Caco-2 (cell line): ENCODE results near the gene GALK1. TPM values are rescaled to one million over a fixed set of nuclear protein-coding genes. Genes with fewer than 3 reads are reported as not detected.

Experiments used
- BruUV-seq: library from RNA; stranded (reverse); fragments of 400-500 nt; replicated peaks from 2 replicates; lab custom pipeline; 2021; lab: Mats Ljungman, UMichigan
- CTCF ChIA-PET: fragments of 300-600 bp; sonication (Branson Sonifier 250); formaldehyde crosslinking; loops from one replicate; lab custom pipeline; 2022; ENCODE audit warnings: antibody characterized with exemption; lab: Charles Lee
- POLR2A ChIA-PET: fragments of 300-600 bp; sonication (Branson Sonifier 250); formaldehyde crosslinking; loops from one replicate; lab custom pipeline; 2022; ENCODE audit warnings: antibody characterized with exemption; lab: Charles Lee
- DNase-seq, 2 experiments: peaks; one replicate each; pipeline versions ENCODE4 v3.0.0 to v3.0.0-alpha.2; 2020 to 2022
- H3K27me3 ChIP-seq: replicated peaks from 2 replicates; pipeline ENCODE4 v1.6.0; 2011; ENCODE audit warnings: low read length; ENCODE audit not compliant: control insufficient read depth, insufficient read depth
- H3K36me3 ChIP-seq: 2 replicates; pipeline ENCODE4 v1.5.1; 2011; ENCODE audit warnings: low read length; ENCODE audit not compliant: control insufficient read depth, insufficient read depth
- H3K4me1 ChIP-seq: fragments of 250-450 bp; sonication (Bioruptor Pico); 2 replicates; pipeline ENCODE4 v1.5.1; 2020; ENCODE audit warnings: mild to moderate bottlenecking
- H3K4me3 ChIP-seq: 2 replicates; pipeline ENCODE4 v1.5.1; 2011; ENCODE audit warnings: low read depth, mild to moderate bottlenecking, control low read depth, low read length
- H3K9me3 ChIP-seq: fragments of 250-450 bp; sonication (Bioruptor Pico); 2 replicates; pipeline ENCODE4 v1.5.1; 2020; ENCODE audit warnings: mild to moderate bottlenecking, moderate library complexity
- H3K27ac Mint-ChIP-seq: one replicate; pipeline ENCODE4 v1.8.0; 2022; ENCODE audit warnings: mixed read lengths; ENCODE audit not compliant: unreplicated experiment
- H3K27me3 Mint-ChIP-seq: one replicate; pipeline ENCODE4 v1.8.0; 2022; ENCODE audit warnings: mixed read lengths; ENCODE audit not compliant: insufficient read depth, unreplicated experiment
- H3K36me3 Mint-ChIP-seq: one replicate; pipeline ENCODE4 v1.8.0; 2022; ENCODE audit warnings: mild to moderate bottlenecking, mixed read lengths; ENCODE audit not compliant: insufficient read depth, unreplicated experiment
- H3K4me1 Mint-ChIP-seq: one replicate; pipeline ENCODE4 v1.8.0; 2022; ENCODE audit warnings: low read depth, mixed read lengths; ENCODE audit not compliant: unreplicated experiment
- H3K4me3 Mint-ChIP-seq: one replicate; pipeline ENCODE4 v1.8.0; 2022; ENCODE audit warnings: mild to moderate bottlenecking, moderate library complexity, mixed read lengths; ENCODE audit not compliant: unreplicated experiment
- H3K9me3 Mint-ChIP-seq: one replicate; pipeline ENCODE4 v1.8.0; 2022; ENCODE audit warnings: mixed read lengths; ENCODE audit not compliant: unreplicated experiment
- CTCF ChIP-seq, 2 experiments: fragments of 200-600 bp in 1 of 2; IDR thresholded peaks; 1 replicate in 1 of 2; 2 replicates in 1 of 2; pipeline versions ENCODE4 v1.5.1 to v1.8.0; 2011 to 2022; ENCODE audit warnings: antibody characterized with exemption in 1 of 2, control low read depth in 1 of 2, inconsistent platforms in 1 of 2, low read depth in 1 of 2, low read length in 1 of 2, mild to moderate bottlenecking in 1 of 2, moderate library complexity in 1 of 2; ENCODE audit not compliant: insufficient read depth in 1 of 2, severe bottlenecking in 1 of 2, unreplicated experiment in 1 of 2
- intact Hi-C: fragments of 100-400 bp; cut with micrococcal nuclease; formaldehyde crosslinking; loops from one replicate; pipeline ENCODE4 v1.10.0; 2022; ENCODE audit not compliant: unreplicated experiment
- total RNA-seq: library from RNA; stranded (reverse); gene quantifications from 2 replicates; pipeline ENCODE4 v1.2.3, GENCODE V29; 2022

GALK1 gene
- total RNA-seq, 1 experiment from 2014 or later, result 41.1 TPM

- no peaks in the 10 kb centered on the region for H3K9me3 Mint-ChIP-seq
- H3K4me3 Mint-ChIP-seq, result peak overlapping the region; percentile 34
- ChIA-PET CTCF (interaction anchor here (1.4 kb wide), 1 partner anchor 10 kb away, joined by 7 read pairs; no protein-coding TSS in a partner anchor), POLR2A (no interaction called here)
- TF ChIP-seq CTCF (IDR thresholded peaks at IDR 0.05; ENCODE audit: insufficient read depth in 1 of 2, low read depth in 1 of 2, low read length in 1 of 2, severe bottlenecking in 1 of 2, unreplicated experiment in 1 of 2), result no peak
- Histone ChIP-seq H3K4me3 (no peak overlapping the region), H3K36me3 (no peaks in the 10 kb centered on the region; the same call in 1 of the 2 replicates), H3K4me1 (peaks cover 11% of the 10 kb centered on the region), H3K27me3 (no peaks in the 10 kb centered on the region), H3K9me3 (no peaks in the 10 kb centered on the region)
- no peak for DNase-seq
- H3K27ac Mint-ChIP-seq, result peak overlapping the region; percentile 74
- peaks cover 21% of the 10 kb centered on the region for H3K4me1 Mint-ChIP-seq
- H3K27me3 Mint-ChIP-seq, result no peaks in the 10 kb centered on the region
- H3K36me3 Mint-ChIP-seq, result peaks cover 73% of the 10 kb centered on the region
- intact Hi-C loops, result no loop called here
- no TSS peak for BruUV-seq
These were observed 8.3 kb upstream of the GALK1 start for GRCh38 chr17:75773121-75773807.

GRCh38 chr17:75771334-75772281 lies 6.6 kb upstream of the GALK1 start:
- Mint-ChIP-seq H3K9me3 (no peaks in the 10 kb centered on the region), H3K36me3 (peaks cover 56% of the 10 kb centered on the region), H3K4me3 (peak overlapping the region; percentile 44), H3K27me3 (no peaks in the 10 kb centered on the region), H3K27ac (peak overlapping the region; percentile 76), H3K4me1 (peaks cover 10% of the 10 kb centered on the region)
- no TSS peak for BruUV-seq
- Histone ChIP-seq H3K9me3 (no peaks in the 10 kb centered on the region), H3K27me3 (no peaks in the 10 kb centered on the region), H3K4me3 (no peak overlapping the region), H3K4me1 (peaks cover 11% of the 10 kb centered on the region), H3K36me3 (no peaks in the 10 kb centered on the region)
- ChIA-PET CTCF (interaction anchor here (0.6 kb wide), 2 partner anchors 21 to 84 kb away, joined by 4 to 5 read pairs; no protein-coding TSS in a partner anchor), POLR2A (interaction anchor here (2.6 kb wide), 1 partner anchor 8 kb away, joined by 15 read pairs; no protein-coding TSS in a partner anchor)
- intact Hi-C loops, result no loop called here
- DNase-seq, result peak in 1 of 2 experiments; percentile 21
- TF ChIP-seq CTCF (IDR thresholded peaks at IDR 0.05; ENCODE audit: insufficient read depth in 1 of 2, low read depth in 1 of 2, low read length in 1 of 2, severe bottlenecking in 1 of 2, unreplicated experiment in 1 of 2), result peak in 1 of 2 experiments; percentile 7

GRCh38 chr17:75769536-75769935 lies 4.5 kb upstream of the GALK1 start:
- H3K36me3 ChIP-seq, result no peaks in the 10 kb centered on the region

More at GRCh38 chr17:75769536-75769935, 4.5 kb upstream of the GALK1 start:
- Mint-ChIP-seq H3K27ac (no peak overlapping the region), H3K4me1 (peaks cover 10% of the 10 kb centered on the region), H3K9me3 (no peaks in the 10 kb centered on the region), H3K27me3 (no peaks in the 10 kb centered on the region), H3K36me3 (peaks cover 35% of the 10 kb centered on the region), H3K4me3 (no peak overlapping the region)
- H3K4me3 ChIP-seq, result no peak overlapping the region
- H3K4me1 ChIP-seq, result peaks cover 14% of the 10 kb centered on the region
- intact Hi-C loops, result no loop called here
- ChIA-PET CTCF (interaction anchor here (0.8 kb wide), 1 partner anchor 20 kb away, joined by 3 read pairs; no protein-coding TSS in a partner anchor), POLR2A (interaction anchor here (0.6 to 2.6 kb wide), 2 partner anchors 11 to 77 kb away, joined by 4 to 15 read pairs; no protein-coding TSS in a partner anchor)
- no TSS peak for BruUV-seq
- H3K9me3 ChIP-seq, result no peaks in the 10 kb centered on the region
- no peak for DNase-seq
- H3K27me3 ChIP-seq, result no peaks in the 10 kb centered on the region
- no peak for TF ChIP-seq CTCF (IDR thresholded peaks at IDR 0.05; ENCODE audit: insufficient read depth in 1 of 2, low read depth in 1 of 2, low read length in 1 of 2, severe bottlenecking in 1 of 2, unreplicated experiment in 1 of 2)
